Measurements from ENCODE around the gene TFR2.

- TF ChIP-seq, protein P1, sequence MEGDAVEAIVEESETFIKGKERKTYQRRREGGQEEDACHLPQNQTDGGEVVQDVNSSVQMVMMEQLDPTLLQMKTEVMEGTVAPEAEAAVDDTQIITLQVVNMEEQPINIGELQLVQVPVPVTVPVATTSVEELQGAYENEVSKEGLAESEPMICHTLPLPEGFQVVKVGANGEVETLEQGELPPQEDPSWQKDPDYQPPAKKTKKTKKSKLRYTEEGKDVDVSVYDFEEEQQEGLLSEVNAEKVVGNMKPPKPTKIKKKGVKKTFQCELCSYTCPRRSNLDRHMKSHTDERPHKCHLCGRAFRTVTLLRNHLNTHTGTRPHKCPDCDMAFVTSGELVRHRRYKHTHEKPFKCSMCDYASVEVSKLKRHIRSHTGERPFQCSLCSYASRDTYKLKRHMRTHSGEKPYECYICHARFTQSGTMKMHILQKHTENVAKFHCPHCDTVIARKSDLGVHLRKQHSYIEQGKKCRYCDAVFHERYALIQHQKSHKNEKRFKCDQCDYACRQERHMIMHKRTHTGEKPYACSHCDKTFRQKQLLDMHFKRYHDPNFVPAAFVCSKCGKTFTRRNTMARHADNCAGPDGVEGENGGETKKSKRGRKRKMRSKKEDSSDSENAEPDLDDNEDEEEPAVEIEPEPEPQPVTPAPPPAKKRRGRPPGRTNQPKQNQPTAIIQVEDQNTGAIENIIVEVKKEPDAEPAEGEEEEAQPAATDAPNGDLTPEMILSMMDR (IDR thresholded peaks at IDR 0.05; ENCODE audit: insufficient read depth, low read length, poor library complexity, severe bottlenecking) = no peak
- TF ChIP-seq EZH2phosphoT487 (conservative IDR thresholded peaks at IDR 0.05; ENCODE audit: low read length) = no peak
Observed at GRCh38 chr7:100626055-100626454, 15.3 kb downstream of the TFR2 start.

All from SU-DHL-6 (cell line).